RWPE1 (cell line): Measurements from ENCODE around the gene HOXB4.

Source experiments
- CTCF ChIA-PET: fragments of 350-600 bp; sonication (Branson Sonifier 250); formaldehyde crosslinking; extraction: SDS; loops from one replicate; lab custom pipeline; 2021; lab: Yijun Ruan, JAX
- POLR2A ChIA-PET: fragments of 400-600 bp; formaldehyde crosslinking; extraction: SDS; loops from one replicate; lab custom pipeline; 2020; ENCODE audit warnings: antibody characterized with exemption; ENCODE audit not compliant: low non-redundant PET; lab: Yijun Ruan, JAX
- DNase-seq: peaks from one replicate; pipeline ENCODE4 v3.0.0; 2012; ENCODE audit warnings: low spot score
- H3K27ac ChIP-seq: fragments of 450-650 bp; 2 replicates; pipeline ENCODE4 v1.5.1; 2017
- CTCF ChIP-seq: fragments of 450-650 bp; conservative IDR thresholded peaks from 2 replicates; pipeline ENCODE4 v1.5.1; 2017; ENCODE audit warnings: low read depth, mild to moderate bottlenecking

The HOXB4 gene

GRCh38 chr17:48593126-48593829 lies 15.1 kb upstream of the HOXB4 start, which contains the start of gene HOXB5:
Gene HOXB5, minus strand, starts transcription at chr17:48593779. Its CDS starts 97 bp downstream, at chr17:48593682.
- POLR2A ChIA-PET: no interaction called here
- no peak for DNase-seq
- CTCF ChIA-PET: interaction anchor here (0.7 to 1.4 kb wide), 2 partner anchors 9 to 450 kb away, joined by 3 to 4 read pairs; no protein-coding TSS in a partner anchor
- H3K27ac ChIP-seq: no peak within 1 kb of the TSS
- TF ChIP-seq CTCF: no peak

- DNase-seq: no peak
- H3K27ac ChIP-seq: no peak overlapping the region
- ChIA-PET CTCF (interaction anchor here (0.7 to 1.4 kb wide), 2 partner anchors 10 to 449 kb away, joined by 3 to 4 read pairs; no protein-coding TSS in a partner anchor), POLR2A (no interaction called here)
- TF ChIP-seq CTCF: no peak
Measured at GRCh38 chr17:48592577-48592976, 14.4 kb upstream of the HOXB4 start.

GRCh38 chr17:48592057-48592514 lies 13.9 kb upstream of the HOXB4 start:
- no peak overlapping the region for H3K27ac ChIP-seq
- POLR2A ChIA-PET: no interaction called here
- no peak for DNase-seq
- CTCF ChIA-PET: interaction anchor here (1.4 kb wide), 1 partner anchor 10 kb away, joined by 4 read pairs; no protein-coding TSS in a partner anchor
- no peak for TF ChIP-seq CTCF

GRCh38 chr17:48591255-48592056 lies 13.3 kb upstream of the HOXB4 start:
- DNase-seq: no peak
- no peak overlapping the region for H3K27ac ChIP-seq
- ChIA-PET POLR2A (no interaction called here), CTCF (interaction anchor here (0.7 to 1.4 kb wide), 2 partner anchors 11 to 374 kb away, joined by 4 to 8 read pairs; no protein-coding TSS in a partner anchor)
- TF ChIP-seq CTCF: no peak

- POLR2A ChIA-PET: no interaction called here
- no peak for TF ChIP-seq CTCF
- no peak for DNase-seq
- CTCF ChIA-PET: interaction anchor here (0.6 kb wide), 1 partner anchor 162 kb away, joined by 3 read pairs; no protein-coding TSS in a partner anchor
- no peak overlapping the region for H3K27ac ChIP-seq
Measured at GRCh38 chr17:48590607-48591161, 12.5 kb upstream of the HOXB4 start.
